Measurements from ENCODE around the gene IGSF3. TPM values are rescaled to one million over a fixed set of nuclear protein-coding genes. Genes with fewer than 3 reads are reported as not detected.

The IGSF3 gene
- total RNA-seq, 1 donor from 2014 or later, result 32.5 TPM

GRCh38 chr1:116559304-116559761 is 108.2 kb downstream of the IGSF3 start:
- DNase-seq (ENCODE audit: low spot score), result no peak

- DNase-seq (ENCODE audit: low spot score), result no peak
Observed at GRCh38 chr1:116558571-116558970, 109.0 kb downstream of the IGSF3 start.

- no peak for DNase-seq (ENCODE audit: low spot score)
Observed at GRCh38 chr1:116558140-116558549, 109.4 kb downstream of the IGSF3 start.

GRCh38 chr1:116557323-116557878 is 110.1 kb downstream of the IGSF3 start:
- DNase-seq (ENCODE audit: low spot score), result no peak

GRCh38 chr1:116556289-116557006 is 111.1 kb downstream of the IGSF3 start:
- no peak for DNase-seq (ENCODE audit: low spot score)

- DNase-seq (ENCODE audit: low spot score), result no peak
Observed at GRCh38 chr1:116554924-116555323, 112.6 kb downstream of the IGSF3 start.

- DNase-seq (ENCODE audit: low spot score), result no peak
Observed at GRCh38 chr1:116553386-116554115, 114.0 kb downstream of the IGSF3 start.

GRCh38 chr1:116546354-116546977 is 121.1 kb downstream of the IGSF3 start:
- DNase-seq (ENCODE audit: low spot score), result no peak

GRCh38 chr1:116545359-116545705 is 122.2 kb downstream of the IGSF3 start:
- DNase-seq (ENCODE audit: low spot score), result no peak

GRCh38 chr1:116544588-116545358 is 122.8 kb downstream of the IGSF3 start:
- DNase-seq (ENCODE audit: low spot score), result no peak

- DNase-seq (ENCODE audit: low spot score), result no peak
Observed at GRCh38 chr1:116540088-116540487, 127.4 kb downstream of the IGSF3 start.

- no peak for DNase-seq (ENCODE audit: low spot score)
Observed at GRCh38 chr1:116538544-116538943, 129.0 kb downstream of the IGSF3 start.

GRCh38 chr1:116537898-116538297 is 129.6 kb downstream of the IGSF3 start:
- no peak for DNase-seq (ENCODE audit: low spot score)

- no peak for DNase-seq (ENCODE audit: low spot score)
Observed at GRCh38 chr1:116537040-116537831, 130.3 kb downstream of the IGSF3 start.

- no peak for DNase-seq (ENCODE audit: low spot score)
Observed at GRCh38 chr1:116534014-116534739, 133.4 kb downstream of the IGSF3 start.

- no peak for DNase-seq (ENCODE audit: low spot score)
Observed at GRCh38 chr1:116533429-116533820, 134.1 kb downstream of the IGSF3 start.

- DNase-seq (ENCODE audit: low spot score), result no peak
Observed at GRCh38 chr1:116532671-116533428, 134.7 kb downstream of the IGSF3 start.

GRCh38 chr1:116531917-116532316 is 135.6 kb downstream of the IGSF3 start:
- no peak for DNase-seq (ENCODE audit: low spot score)

- no peak for DNase-seq (ENCODE audit: low spot score)
Observed at GRCh38 chr1:116529681-116530080, 137.9 kb downstream of the IGSF3 start.

Measured in umbilical cord (tissue), 2 donors.